Stimulated activated CD8-positive, alpha-beta memory T cell treated with anti-CD3 and anti-CD28 coated beads, Interleukin-15, amount 100 ng/mL, for 48 hours (primary cell): ENCODE measurements around the gene XRCC5.

Source experiments
- DNase-seq, 2 donors: peaks; one replicate each; pipeline ENCODE4 v3.0.0-alpha.2; 2020; ENCODE audit warnings: low read depth in 2 of 2

Gene XRCC5

GRCh38 chr2:216224388-216224787 lies 115.2 kb downstream of the XRCC5 start:
- no peak for DNase-seq

- DNase-seq = no peak
Observed at GRCh38 chr2:216229277-216229914, 120.2 kb downstream of the XRCC5 start.

- DNase-seq = no peak
Observed at GRCh38 chr2:216231867-216232266, 122.7 kb downstream of the XRCC5 start.

GRCh38 chr2:216232721-216233120 lies 123.6 kb downstream of the XRCC5 start:
- DNase-seq = no peak

GRCh38 chr2:216233281-216233995 lies 124.3 kb downstream of the XRCC5 start:
- no peak for DNase-seq

- DNase-seq = no peak
Observed at GRCh38 chr2:216234106-216234505, 125.0 kb downstream of the XRCC5 start.

GRCh38 chr2:216235462-216235861 lies 126.3 kb downstream of the XRCC5 start:
- no peak for DNase-seq

- no peak for DNase-seq
Observed at GRCh38 chr2:216235896-216236295, 126.7 kb downstream of the XRCC5 start.

- no peak for DNase-seq
Observed at GRCh38 chr2:216236486-216236885, 127.3 kb downstream of the XRCC5 start.

- DNase-seq = no peak
Observed at GRCh38 chr2:216242365-216242764, 133.2 kb downstream of the XRCC5 start.

GRCh38 chr2:216243026-216243425 lies 133.9 kb downstream of the XRCC5 start:
- no peak for DNase-seq

- no peak for DNase-seq
Observed at GRCh38 chr2:216245391-216245975, 136.3 kb downstream of the XRCC5 start.

GRCh38 chr2:216246766-216247165 lies 137.6 kb downstream of the XRCC5 start:
- DNase-seq = no peak
